AG08395 (cell line): ENCODE results near the gene SLC22A2.
"Not testable (repeated sequence)": the region's sequence is repeated elsewhere in the genome, so short reads cannot be mapped to it uniquely, and the experiment has no call there.

Experiments
- DNase-seq: peaks from one replicate; pipeline ENCODE4 v3.0.0; 2012; ENCODE audit warnings: mixed read lengths, low spot score

Gene SLC22A2

DNA sequence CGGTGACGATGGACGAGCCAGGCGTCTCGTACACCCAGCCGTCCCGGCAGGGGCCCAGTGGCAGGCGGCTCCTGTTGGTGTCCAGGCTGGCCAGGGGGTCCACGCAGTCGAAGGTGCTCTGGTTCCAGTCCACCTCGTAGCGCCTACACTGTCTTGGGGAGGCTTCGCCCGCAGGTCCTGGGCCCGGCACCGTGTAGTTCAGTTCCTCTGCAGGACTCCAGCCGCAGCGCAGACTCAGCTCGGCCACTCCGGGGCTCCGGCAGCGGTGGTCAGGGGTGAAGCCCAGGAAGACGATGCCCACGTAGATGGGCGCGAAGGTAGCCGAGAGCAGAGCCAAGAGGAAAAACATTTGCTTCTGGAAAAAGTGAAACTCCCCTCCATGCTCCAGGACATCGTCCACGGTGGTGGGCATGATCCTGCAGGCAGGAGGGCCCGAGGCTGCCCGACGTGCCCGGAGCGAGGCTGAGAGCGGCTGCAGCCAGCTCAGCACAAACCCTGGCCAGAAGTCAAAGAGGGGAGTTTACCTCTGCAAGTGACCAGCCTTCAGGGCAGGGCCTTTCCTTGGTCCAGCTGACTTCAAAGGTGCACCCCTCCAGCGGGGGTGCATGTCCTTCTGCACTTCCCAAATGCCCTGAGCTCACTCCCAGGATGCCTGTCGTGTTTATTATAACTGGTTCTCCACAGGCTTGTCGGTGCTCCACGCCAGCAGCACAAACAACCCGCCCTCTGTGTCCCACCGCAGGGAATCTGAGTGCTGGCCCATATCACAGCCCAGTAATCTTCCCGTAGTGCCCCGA is at the start of gene SLC22A2:
Gene SLC22A2, minus strand, starts transcription at position 476 of the 797 bp plus-strand sequence. Its CDS starts 64 bp downstream, at position 412.
- no peak for DNase-seq

DNA sequence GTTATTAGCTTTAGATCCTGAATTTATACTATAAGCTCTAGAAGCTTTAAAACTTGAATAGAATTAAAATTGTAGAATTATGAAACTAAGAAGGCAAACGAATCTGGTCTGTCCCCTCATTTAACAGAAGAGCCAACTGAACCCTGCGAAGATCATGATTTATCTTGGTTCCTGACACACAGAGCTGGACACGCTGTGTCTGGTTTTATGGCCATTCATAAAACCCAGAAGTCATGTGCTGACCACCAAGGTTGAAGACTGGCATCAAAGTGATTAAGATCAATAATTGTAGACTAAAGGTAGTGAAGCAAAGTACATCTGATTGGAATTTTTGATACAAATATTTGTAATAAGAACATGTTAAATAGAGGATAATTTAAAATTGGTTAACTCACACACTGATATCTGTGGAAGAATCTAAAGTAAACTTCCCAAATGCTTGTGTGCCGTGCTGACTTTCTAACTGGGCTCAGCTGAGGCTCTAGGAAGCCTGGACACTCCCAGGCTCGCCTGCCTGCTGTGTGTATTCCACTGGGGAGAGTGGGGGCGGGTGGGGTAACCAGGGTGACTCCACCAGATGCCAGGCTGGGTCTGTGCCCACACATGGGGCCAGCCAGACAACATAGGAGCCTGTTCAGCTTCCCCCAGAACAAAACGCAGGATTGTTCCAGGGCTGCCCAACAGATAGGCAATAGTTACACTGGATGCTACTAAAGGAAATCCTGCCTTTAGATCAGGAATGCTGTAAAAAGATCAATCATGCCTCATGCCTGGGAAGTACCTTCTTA is 47.5 kb upstream of the SLC22A2 start:
- DNase-seq, result no peak

DNA sequence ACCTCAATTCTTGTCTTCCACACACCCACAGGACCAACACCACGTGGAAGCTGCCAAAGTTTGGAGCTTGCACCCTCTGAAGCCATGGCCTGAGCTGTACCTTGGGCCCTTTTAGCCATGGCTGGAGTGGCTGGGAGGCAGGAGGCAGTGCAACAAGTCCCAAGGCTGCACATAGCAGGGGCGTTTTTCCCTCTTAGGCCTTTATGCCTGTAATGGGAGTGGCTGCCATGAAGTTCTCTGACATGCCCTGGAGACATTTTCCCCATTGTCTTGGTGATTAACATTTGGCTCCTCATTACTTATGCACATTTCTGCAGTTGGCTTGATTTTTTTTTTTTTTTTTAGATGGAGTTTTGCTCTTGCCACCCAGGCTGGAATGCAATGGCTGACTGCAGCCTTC is 45.2 kb upstream of the SLC22A2 start:
- DNase-seq, result no peak

DNA sequence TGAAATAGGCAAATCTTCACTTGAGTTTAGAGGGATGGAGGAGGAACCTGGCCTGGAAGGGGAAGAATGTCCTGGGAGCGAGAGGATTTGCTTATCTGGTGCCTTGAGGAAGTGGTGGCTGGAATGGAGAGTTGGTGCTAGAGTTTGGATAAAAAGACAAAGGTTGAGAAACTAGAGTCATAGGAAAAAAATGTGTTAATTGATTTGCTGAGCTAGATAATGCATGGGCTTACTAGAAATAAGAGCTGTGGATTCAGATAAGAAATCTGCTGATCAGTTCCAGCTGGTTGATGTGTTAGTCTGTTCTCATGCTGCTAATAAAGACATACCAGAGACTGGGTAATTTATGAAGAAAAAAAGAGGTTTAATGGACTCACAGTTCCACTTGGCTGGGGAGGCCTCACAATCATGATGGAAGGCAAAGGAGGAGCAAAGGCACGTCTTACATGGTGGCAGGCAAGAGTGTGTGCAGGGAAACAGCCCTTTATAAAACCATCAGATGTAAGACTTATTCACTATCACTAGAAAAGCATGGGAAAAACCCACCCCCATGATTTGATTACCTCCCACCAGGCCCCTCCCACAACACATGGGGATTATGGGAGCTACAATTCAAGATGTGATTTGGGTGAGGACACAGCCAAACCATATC is 43.9 kb upstream of the SLC22A2 start:
- DNase-seq, result not testable (repeated sequence)

DNA sequence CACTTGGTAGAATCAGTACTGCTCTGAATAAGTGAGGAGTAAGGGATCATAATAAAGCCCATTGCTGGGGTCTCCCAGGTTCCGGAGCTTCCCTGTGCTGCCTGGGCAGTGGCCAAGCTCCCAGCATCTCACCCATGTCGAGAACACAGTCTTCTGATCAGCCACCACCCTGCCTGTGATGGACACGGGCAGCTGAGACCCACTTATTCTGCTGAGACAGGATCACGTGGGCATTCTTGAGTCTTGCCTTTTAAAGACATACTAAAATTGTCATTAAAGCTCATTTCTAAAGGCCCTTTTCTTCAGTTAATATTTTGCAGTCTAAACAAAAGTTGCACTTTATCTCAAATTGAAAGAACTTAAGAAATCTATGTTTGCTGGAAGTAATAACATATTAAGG is 42.7 kb upstream of the SLC22A2 start:
- DNase-seq, result no peak

DNA sequence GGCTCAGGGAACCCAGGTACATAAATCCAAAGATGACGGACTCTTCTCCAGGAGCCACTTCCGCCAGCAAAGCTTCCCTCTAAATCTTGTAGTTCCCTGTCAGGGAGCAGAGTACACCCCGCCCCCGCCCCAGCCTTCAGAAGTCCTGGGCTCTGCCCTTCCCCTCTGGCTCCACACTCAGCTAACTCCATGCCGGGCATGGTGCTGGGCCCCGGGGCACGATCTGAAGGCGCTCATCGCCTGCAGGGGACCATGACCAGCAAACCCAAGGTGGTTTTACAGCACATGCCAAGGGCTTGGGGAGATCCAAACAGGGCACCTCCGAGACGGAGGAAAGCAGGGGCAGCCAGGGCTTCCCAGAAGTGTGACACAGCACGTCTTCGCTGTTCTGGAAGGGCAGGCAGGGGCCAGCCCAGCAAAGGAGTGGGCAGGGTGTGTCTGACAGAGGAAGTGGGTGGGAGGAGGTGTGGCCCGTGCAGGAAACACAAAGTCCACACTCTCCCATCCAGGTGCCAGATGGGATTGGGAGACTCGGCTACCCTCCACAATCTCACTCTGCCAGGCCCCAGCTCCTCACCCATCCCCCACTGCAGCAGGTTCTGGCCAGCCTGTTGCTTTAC is 41.6 kb upstream of the SLC22A2 start:
- no peak for DNase-seq

- no peak for DNase-seq
Observed at GRCh38 chr6:160299559-160299958, 40.9 kb upstream of the SLC22A2 start.

GRCh38 chr6:160298121-160298520 is 39.5 kb upstream of the SLC22A2 start:
- DNase-seq, result no peak

GRCh38 chr6:160297310-160297709 is 38.7 kb upstream of the SLC22A2 start:
- DNase-seq, result no peak

DNA sequence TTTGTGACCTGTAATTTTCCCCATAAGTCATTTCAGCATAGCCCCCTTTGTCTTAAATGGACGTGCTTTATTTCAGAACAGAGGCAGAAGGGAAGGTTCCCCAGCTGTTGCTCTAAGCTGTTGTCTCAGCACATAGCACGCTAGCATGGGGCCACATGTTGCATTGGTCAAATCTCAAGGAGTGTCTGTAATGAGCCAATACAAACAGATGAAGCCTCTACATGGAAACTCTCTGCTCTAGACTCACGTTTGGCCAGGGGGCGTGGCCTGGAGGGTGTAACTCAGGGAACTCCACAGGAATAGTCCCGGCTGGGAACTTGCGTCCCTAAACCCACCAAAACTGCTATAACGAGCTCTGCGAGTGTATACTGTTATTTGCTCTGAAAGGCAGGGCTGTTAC is 35.2 kb upstream of the SLC22A2 start:
- no peak for DNase-seq

- no peak for DNase-seq
Observed at GRCh38 chr6:160285541-160286105, 27.0 kb upstream of the SLC22A2 start.

DNA sequence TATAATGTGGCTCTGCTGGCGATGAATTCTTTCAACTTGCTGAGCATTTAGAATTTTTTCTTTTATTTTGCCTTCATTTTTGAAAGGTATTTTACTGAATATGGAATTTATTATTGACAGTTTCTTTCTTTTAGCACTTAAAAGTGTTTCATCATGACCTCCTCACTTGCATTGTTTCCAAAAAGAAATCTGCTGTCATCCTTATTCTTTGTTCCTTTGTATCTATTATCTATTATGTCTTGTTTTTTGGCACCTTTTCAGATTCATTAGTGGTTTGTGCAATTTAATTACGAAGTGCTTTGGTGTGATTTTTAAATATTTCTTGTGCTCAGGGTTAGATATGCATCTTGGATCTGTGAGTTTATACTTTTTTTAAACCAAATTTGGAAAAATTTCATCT is 26.0 kb upstream of the SLC22A2 start:
- no peak for DNase-seq

DNA sequence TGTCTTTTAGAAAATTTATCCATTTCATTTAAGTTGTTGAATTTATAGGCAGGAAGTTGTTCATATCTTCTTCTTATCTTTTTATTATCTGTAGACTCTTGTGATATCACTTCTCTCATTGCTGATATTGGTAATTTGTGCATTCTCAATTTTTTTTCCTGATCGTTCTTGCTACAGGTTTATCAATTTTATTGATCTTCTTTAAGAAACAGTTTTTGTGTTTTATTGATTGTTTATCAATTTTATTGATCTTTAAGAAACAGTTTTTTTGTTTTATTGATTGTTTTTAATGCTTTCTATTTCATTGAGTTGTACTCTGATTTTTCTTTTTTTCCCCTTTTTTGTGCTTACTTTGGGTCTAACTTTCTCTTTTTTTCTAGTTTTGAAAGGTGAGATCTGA is 23.8 kb upstream of the SLC22A2 start:
- no peak for DNase-seq

DNA sequence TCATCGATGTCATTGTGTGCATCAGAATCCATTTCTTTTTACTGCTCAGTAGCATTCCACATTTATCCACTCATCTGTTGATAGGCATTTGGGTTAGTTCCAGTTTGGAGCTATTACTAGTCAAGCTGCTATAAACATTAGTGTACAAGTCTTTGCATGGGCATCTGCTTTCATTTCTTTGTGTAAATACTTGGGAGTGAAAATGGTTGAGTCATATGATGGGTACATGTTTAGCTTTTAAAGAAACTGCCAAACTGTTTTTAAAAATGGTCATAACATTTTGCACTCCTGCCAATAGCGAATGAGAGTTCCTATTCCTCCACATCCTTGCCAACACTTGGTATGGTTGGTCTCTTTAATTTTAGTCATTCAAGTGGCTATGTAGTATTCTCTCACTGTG is 21.2 kb upstream of the SLC22A2 start:
- DNase-seq, result no peak

- no peak for DNase-seq
Observed at GRCh38 chr6:160278786-160279310, 20.2 kb upstream of the SLC22A2 start.

GRCh38 chr6:160278311-160278710 is 19.7 kb upstream of the SLC22A2 start:
- no peak for DNase-seq

DNA sequence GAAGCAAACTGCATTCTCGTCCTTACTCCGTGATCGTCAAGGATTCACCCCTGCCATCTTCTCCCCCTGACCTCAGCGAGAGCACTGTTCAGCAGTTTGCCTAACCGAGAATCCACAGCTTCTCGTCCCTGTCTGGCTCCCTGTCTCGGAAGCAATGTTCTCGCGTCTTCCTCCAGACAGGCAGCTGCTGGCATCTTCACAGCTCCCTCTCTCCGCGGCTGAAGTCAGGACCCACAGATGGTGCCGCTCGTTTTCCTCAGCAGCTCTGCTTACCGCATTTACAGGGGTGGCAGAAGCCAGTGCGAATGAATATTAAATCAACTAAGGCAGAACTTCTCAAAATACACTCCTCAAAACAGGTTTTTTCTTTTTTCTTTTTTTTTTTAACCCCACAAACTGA is 18.9 kb upstream of the SLC22A2 start:
- DNase-seq, result no peak

DNA sequence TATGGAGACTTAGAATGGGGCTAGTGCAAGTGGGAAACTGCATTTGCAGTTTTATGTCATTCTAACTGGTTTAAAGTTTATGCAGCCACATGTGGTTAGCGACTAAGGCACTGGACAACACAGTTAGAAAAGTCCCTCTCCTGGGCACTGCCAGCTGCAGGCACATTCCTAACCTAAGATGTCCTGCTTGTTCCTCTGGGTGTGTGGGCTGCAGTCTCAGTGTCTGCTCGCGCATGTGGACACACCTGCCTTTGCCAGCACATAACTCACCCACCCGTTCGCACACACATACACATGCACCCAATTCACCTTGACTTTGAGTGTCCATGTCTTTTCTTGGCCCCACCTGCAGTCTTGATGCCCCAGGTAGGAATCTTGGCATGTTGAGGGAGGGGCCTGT is 18.5 kb upstream of the SLC22A2 start:
- DNase-seq, result no peak

DNA sequence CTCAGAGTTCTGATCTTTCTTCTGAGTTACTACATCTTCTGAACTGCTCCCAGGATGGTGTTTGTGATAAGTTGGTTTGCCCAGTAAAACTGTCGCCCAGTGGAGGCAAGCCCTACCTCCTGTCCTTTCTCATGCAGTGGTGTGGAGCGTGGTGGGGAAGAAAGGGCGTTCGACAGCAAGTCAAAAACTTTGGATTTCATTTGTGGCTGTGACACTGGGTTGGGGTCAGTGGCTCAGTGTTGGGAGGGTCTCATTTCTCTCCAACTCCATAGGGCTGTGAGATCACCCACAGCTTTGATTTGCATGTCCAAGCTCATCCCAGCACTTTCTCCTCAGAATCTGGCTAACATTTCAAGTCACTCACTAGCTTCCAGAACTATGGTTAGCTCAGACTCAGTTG is 17.5 kb upstream of the SLC22A2 start:
- DNase-seq, result no peak

- no peak for DNase-seq
Observed at GRCh38 chr6:160275511-160276003, 16.9 kb upstream of the SLC22A2 start.

DNA sequence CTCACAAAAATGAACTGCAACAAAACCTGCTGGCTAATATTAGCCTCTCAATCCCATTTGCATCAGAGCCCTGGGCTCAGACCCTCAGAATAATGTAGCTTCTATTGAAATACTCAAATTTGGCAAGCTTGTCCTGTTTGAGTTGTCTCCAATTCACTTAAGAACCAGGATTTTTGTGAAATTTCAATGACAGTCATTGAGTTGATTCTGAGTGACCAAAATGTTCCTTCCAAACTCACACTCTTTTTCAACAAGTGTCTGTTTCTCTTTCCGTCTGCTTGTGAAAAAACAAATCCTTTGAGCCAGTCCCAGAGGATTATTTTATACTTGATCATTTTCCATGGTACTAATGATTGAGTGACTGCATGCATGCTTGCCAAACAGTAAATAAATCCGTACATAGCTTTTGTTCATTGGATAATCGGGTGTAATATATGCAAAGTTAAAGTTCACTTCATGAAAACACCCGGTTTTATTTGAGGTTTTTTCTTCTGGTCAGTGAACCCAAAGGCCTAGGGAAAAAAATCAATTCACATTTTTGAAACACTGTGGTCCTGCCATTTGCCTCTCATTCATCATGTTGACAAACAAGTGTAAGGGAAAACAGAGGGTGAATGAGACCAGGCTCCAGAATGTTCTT is 16.4 kb upstream of the SLC22A2 start:
- DNase-seq, result no peak
